Naive thymus-derived CD8-positive, alpha-beta T cell (primary cell): ENCODE results near the gene IFT22. TPM values are rescaled to one million over a fixed set of nuclear protein-coding genes. Genes with fewer than 3 reads are reported as not detected.

ENCODE experiments used
- ATAC-seq, 2 donors: fragments of 150-1000 bp; cut with Tn5 transposase in 1 of 2; sonication (Bioruptor Pico), chemical (Tn5 transposase) in 1 of 2; 1 replicate in 1 of 2; 2 replicates in 1 of 2; pipeline ENCODE4 v1.10.0; 2021; ENCODE audit warnings: mild to moderate bottlenecking in 2 of 2, moderate library complexity in 2 of 2
- POLR2A ChIA-PET: fragments of 350-600 bp; sonication (Branson Sonifier 250); formaldehyde crosslinking; loops from one replicate; lab custom pipeline; 2021; ENCODE audit warnings: antibody characterized with exemption; lab: Charles Lee
- DNase-seq, 10 donors: peaks; one replicate each; pipeline versions ENCODE4 v3.0.0 to v3.0.0-alpha.2; 2020 to 2022
- H3K27ac Mint-ChIP-seq, 10 donors: one replicate each; pipeline ENCODE4 v1.8.0; 2020 to 2022; ENCODE audit warnings: mild to moderate bottlenecking in 10 of 10, mixed read lengths in 10 of 10, moderate library complexity in 4 of 10, inconsistent platforms in 1 of 10
- H3K27me3 Mint-ChIP-seq, 5 donors: one replicate each; pipeline ENCODE4 v1.8.0; 2021 to 2022; ENCODE audit warnings: mixed read lengths in 5 of 5
- H3K36me3 Mint-ChIP-seq, 3 donors: one replicate each; pipeline ENCODE4 v1.8.0; 2020 to 2022; ENCODE audit warnings: mixed read lengths in 3 of 3, mild to moderate bottlenecking in 2 of 3, inconsistent platforms in 1 of 3
- H3K4me1 Mint-ChIP-seq, 4 donors: one replicate each; pipeline ENCODE4 v1.8.0; 2021 to 2022; ENCODE audit warnings: mixed read lengths in 4 of 4
- H3K4me3 Mint-ChIP-seq, 10 donors: one replicate each; pipeline ENCODE4 v1.8.0; 2020 to 2022; ENCODE audit warnings: mild to moderate bottlenecking in 10 of 10, mixed read lengths in 10 of 10, moderate library complexity in 6 of 10, inconsistent platforms in 1 of 10
- H3K9me3 Mint-ChIP-seq, 9 donors: one replicate each; pipeline ENCODE4 v1.8.0; 2020 to 2022; ENCODE audit warnings: mixed read lengths in 9 of 9, mild to moderate bottlenecking in 3 of 9, inconsistent platforms in 1 of 9, moderate library complexity in 1 of 9
- polyA plus RNA-seq, 3 donors: library from polyadenylated mRNA; unstranded; fragments of 300-500 nt; fragmentation: Illumina TruSeq; gene quantifications; one replicate each; pipeline ENCODE4 v1.2.3, GENCODE V29; 2021
- total RNA-seq, 8 experiments: library from RNA in 2 of 8; stranded (reverse) in 2 of 8; gene quantifications; one replicate each; pipeline ENCODE4 v1.2.3 and lab custom pipeline; 2021 to 2026

Gene IFT22
- 1 to 10 TPM; 4.0 to 4.2 TPM for total RNA-seq
- polyA plus RNA-seq, result 1 to 10 TPM; 6.5 to 8.2 (median 8.0) TPM
- 4.0 to 11.1 (median 5.5) reads per million in 6 experiments for total RNA-seq (lab: John Stamatoyannopoulos, UW)

- POLR2A ChIA-PET, result interaction anchor here (0.8 to 1.0 kb wide), 2 partner anchors 8 to 104 kb away, joined by 3 read pairs; partner anchors contain the start of gene ZNHIT1
- H3K36me3 Mint-ChIP-seq, result peaks cover 0 to 9% (median 5%) of the 10 kb centered on the region in 3 donors
- DNase-seq (peak; percentile 70 to 93 (median 82)), ATAC-seq (peak; percentile 93 to 95)
- no peaks in the 10 kb centered on the region for H3K9me3 Mint-ChIP-seq
- peak within 1 kb of the TSS; percentile 88 to 95 (median 92) for H3K4me3 Mint-ChIP-seq
- H3K4me1 Mint-ChIP-seq, result peaks cover 7 to 19% (median 16%) of the 10 kb centered on the region in 4 donors
- H3K27me3 Mint-ChIP-seq, result no peaks in the 10 kb centered on the region
- H3K27ac Mint-ChIP-seq, result peak within 1 kb of the TSS; percentile 84 to 94 (median 92)
Measured at GRCh38 chr7:101321491-101322401, at the start of gene IFT22. TSS of gene IFT22 (minus strand) at chr7:101321812. CDS start at chr7:101321709, 103 bp downstream.

GRCh38 chr7:101370836-101371235 is 49.2 kb upstream of the IFT22 start:
- ATAC-seq, result no peak
- Mint-ChIP-seq H3K4me1 (peaks cover 8 to 17% (median 11%) of the 10 kb centered on the region in 4 donors), H3K27ac (peak overlapping the region in 5 of 10 donors; percentile 37 to 82 (median 72)), H3K27me3 (peaks cover 0 to 17% (median 3%) of the 10 kb centered on the region in 5 donors), H3K36me3 (no peaks in the 10 kb centered on the region), H3K9me3 (no peaks in the 10 kb centered on the region), H3K4me3 (peak overlapping the region in 5 of 10 donors; percentile 9 to 59 (median 41))
- POLR2A ChIA-PET, result no interaction called here
- DNase-seq, result no peak

- no peak overlapping the region for H3K4me3 Mint-ChIP-seq
- H3K27me3 Mint-ChIP-seq, result peaks cover 0 to 23% (median 9%) of the 10 kb centered on the region in 5 donors
- H3K9me3 Mint-ChIP-seq, result no peaks in the 10 kb centered on the region
- ATAC-seq (no peak), DNase-seq (no peak)
- POLR2A ChIA-PET, result interaction anchor here (0.7 kb wide), 1 partner anchor 44 kb away, joined by 3 read pairs; no protein-coding TSS in a partner anchor
- no peaks in the 10 kb centered on the region for H3K36me3 Mint-ChIP-seq
- H3K27ac Mint-ChIP-seq, result peak overlapping the region in 1 of 10 donors; percentile 25
- peaks cover 10 to 20% (median 12%) of the 10 kb centered on the region in 4 donors for H3K4me1 Mint-ChIP-seq
Measured at GRCh38 chr7:101368422-101369165, 47.0 kb upstream of the IFT22 start.

GRCh38 chr7:101367676-101368075 is 46.1 kb upstream of the IFT22 start:
- Mint-ChIP-seq H3K4me1 (peaks cover 10 to 20% (median 12%) of the 10 kb centered on the region in 4 donors), H3K4me3 (no peak overlapping the region), H3K27ac (no peak overlapping the region), H3K36me3 (no peaks in the 10 kb centered on the region), H3K9me3 (no peaks in the 10 kb centered on the region), H3K27me3 (peaks cover 0 to 23% (median 9%) of the 10 kb centered on the region in 5 donors)
- DNase-seq (no peak), ATAC-seq (no peak)
- POLR2A ChIA-PET, result interaction anchor here (0.8 kb wide), 1 partner anchor 19 kb away, joined by 4 read pairs; no protein-coding TSS in a partner anchor

GRCh38 chr7:101365956-101366355 is 44.3 kb upstream of the IFT22 start:
- ATAC-seq, result no peak
- H3K4me3 Mint-ChIP-seq, result no peak overlapping the region
- no peak for DNase-seq
- peaks cover 8 to 24% (median 12%) of the 10 kb centered on the region in 4 donors for H3K4me1 Mint-ChIP-seq
- no peaks in the 10 kb centered on the region for H3K9me3 Mint-ChIP-seq
- peaks cover 0 to 31% (median 9%) of the 10 kb centered on the region in 5 donors for H3K27me3 Mint-ChIP-seq
- no peak overlapping the region for H3K27ac Mint-ChIP-seq
- POLR2A ChIA-PET, result no interaction called here
- no peaks in the 10 kb centered on the region for H3K36me3 Mint-ChIP-seq

- Mint-ChIP-seq H3K9me3 (no peaks in the 10 kb centered on the region), H3K27ac (no peak overlapping the region), H3K4me1 (peaks cover 0 to 14% (median 5%) of the 10 kb centered on the region in 4 donors), H3K4me3 (peak overlapping the region; percentile 18 to 75 (median 58)), H3K27me3 (peaks cover 0 to 26% (median 9%) of the 10 kb centered on the region in 5 donors), H3K36me3 (no peaks in the 10 kb centered on the region)
- DNase-seq, result peak; percentile 54 to 80 (median 74)
- peak; percentile 93 to 97 for ATAC-seq
- POLR2A ChIA-PET, result interaction anchor here (0.7 to 1.8 kb wide), 3 partner anchors 10 to 119 kb away, joined by 5 to 9 read pairs (median 6); partner anchors contain the start of gene FIS1
Measured at GRCh38 chr7:101363734-101364374, 42.2 kb upstream of the IFT22 start.

GRCh38 chr7:101363196-101363733 is 41.7 kb upstream of the IFT22 start:
- peak in 1 of 10 donors; percentile 7 for DNase-seq
- Mint-ChIP-seq H3K27me3 (peaks cover 0 to 22% (median 9%) of the 10 kb centered on the region in 5 donors), H3K4me1 (peaks cover 0 to 14% (median 5%) of the 10 kb centered on the region in 4 donors), H3K36me3 (no peaks in the 10 kb centered on the region), H3K27ac (no peak overlapping the region), H3K9me3 (no peaks in the 10 kb centered on the region), H3K4me3 (peak overlapping the region in 6 of 10 donors; percentile 18 to 66 (median 44))
- POLR2A ChIA-PET, result interaction anchor here (1.5 to 1.8 kb wide), 2 partner anchors 8 to 10 kb away, joined by 3 to 5 read pairs; no protein-coding TSS in a partner anchor
- no peak for ATAC-seq

- H3K36me3 Mint-ChIP-seq, result no peaks in the 10 kb centered on the region
- peak within 1 kb of the TSS; percentile 47 to 74 (median 66) for H3K4me3 Mint-ChIP-seq
- DNase-seq, result peak in 5 of 10 donors; percentile 8 to 29 (median 23)
- peaks cover 0 to 23% (median 9%) of the 10 kb centered on the region in 5 donors for H3K27me3 Mint-ChIP-seq
- ATAC-seq, result peak; percentile 39 to 43
- H3K27ac Mint-ChIP-seq, result peak within 1 kb of the TSS in 2 of 10 donors; percentile 4 to 37
- peaks cover 0 to 10% (median 3%) of the 10 kb centered on the region in 4 donors for H3K4me1 Mint-ChIP-seq
- POLR2A ChIA-PET, result interaction anchor here (1.5 to 1.8 kb wide), 2 partner anchors 8 to 11 kb away, joined by 3 to 5 read pairs; no protein-coding TSS in a partner anchor
- H3K9me3 Mint-ChIP-seq, result no peaks in the 10 kb centered on the region
Measured at GRCh38 chr7:101362334-101363195, 41.0 kb upstream of the IFT22 start, which contains the start of gene COL26A1. TSS of gene COL26A1 (plus strand) at chr7:101362875. CDS start at chr7:101363033, 158 bp downstream.

GRCh38 chr7:101357433-101357832 is 35.8 kb upstream of the IFT22 start:
- Mint-ChIP-seq H3K27me3 (peaks cover 0 to 26% (median 7%) of the 10 kb centered on the region in 5 donors), H3K27ac (no peak overlapping the region), H3K4me1 (peaks cover 0 to 9% (median 2%) of the 10 kb centered on the region in 4 donors), H3K9me3 (no peaks in the 10 kb centered on the region), H3K36me3 (no peaks in the 10 kb centered on the region), H3K4me3 (no peak overlapping the region)
- POLR2A ChIA-PET, result no interaction called here
- DNase-seq (no peak), ATAC-seq (no peak)

GRCh38 chr7:101352920-101353308 is 31.3 kb upstream of the IFT22 start:
- H3K27ac Mint-ChIP-seq, result peak overlapping the region in 2 of 10 donors; percentile 9 to 42
- H3K4me1 Mint-ChIP-seq, result peaks cover 0 to 9% (median 2%) of the 10 kb centered on the region in 4 donors
- no peak for DNase-seq
- H3K27me3 Mint-ChIP-seq, result peaks cover 0 to 27% (median 11%) of the 10 kb centered on the region in 5 donors
- H3K4me3 Mint-ChIP-seq, result no peak overlapping the region
- ATAC-seq, result no peak
- POLR2A ChIA-PET, result no interaction called here
- H3K36me3 Mint-ChIP-seq, result no peaks in the 10 kb centered on the region
- no peaks in the 10 kb centered on the region for H3K9me3 Mint-ChIP-seq
